Amygdala (tissue), 56 donors: ENCODE data around the gene ZNF830.
"Not testable (repeated sequence)": the region's sequence is repeated elsewhere in the genome, so short reads cannot be mapped to it uniquely, and the experiment has no call there.

ENCODE experiments used
- DNase-seq, 56 donors: peaks; one replicate each; lab custom pipeline; 2025; lab: John Stamatoyannopoulos, UW

The ZNF830 gene

GRCh38 chr17:34990921-34991365, 29.6 kb downstream of the ZNF830 start:
- DNase-seq: no peak

GRCh38 chr17:34991606-34992005, 30.3 kb downstream of the ZNF830 start:
- DNase-seq: no peak

- DNase-seq: no peak
Observed at GRCh38 chr17:34993031-34993430, 31.7 kb downstream of the ZNF830 start.

DNA sequence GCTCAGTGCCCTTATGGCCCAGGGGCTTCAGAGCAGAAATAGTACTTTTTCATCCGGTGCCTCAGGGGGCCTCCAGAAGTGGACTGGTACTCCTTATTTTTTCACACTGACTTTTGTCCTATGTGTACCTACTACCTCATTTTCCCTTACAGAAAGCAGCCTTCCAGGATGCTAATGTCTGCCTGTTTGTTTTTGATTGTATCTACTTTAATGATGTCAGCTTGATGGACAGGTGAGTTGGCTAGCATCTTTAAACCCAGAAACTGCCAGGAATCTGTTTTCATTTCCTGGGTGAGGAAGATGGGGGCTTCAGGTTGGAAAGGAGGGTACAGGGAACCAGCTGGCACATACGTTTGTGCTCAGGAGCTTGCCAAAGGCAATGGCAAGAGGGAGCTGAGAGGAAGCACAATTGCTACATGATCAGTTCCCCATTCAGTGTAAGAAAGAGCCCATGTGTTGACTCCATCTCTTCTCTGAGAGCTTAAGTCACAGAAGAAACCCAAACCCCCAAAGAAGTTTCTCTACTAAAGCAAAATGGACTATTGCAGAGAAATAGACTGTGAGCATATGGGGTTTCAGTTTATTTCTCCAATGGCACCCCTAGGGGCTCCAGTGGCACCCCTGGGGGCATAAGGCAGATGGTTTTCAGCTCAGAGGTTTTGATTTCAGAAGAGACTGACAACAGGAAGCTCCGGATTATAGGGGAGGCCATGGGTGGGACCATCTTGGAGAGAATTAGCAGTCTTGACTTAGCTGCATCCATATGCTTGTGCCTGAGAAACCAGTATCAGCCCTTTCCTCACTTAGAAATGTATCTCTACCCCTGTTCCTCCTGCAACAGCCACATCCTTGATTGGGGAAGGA, 35.3 kb downstream of the ZNF830 start:
- no peak for DNase-seq

- DNase-seq: peak in 1 of 56 donors; percentile 15
Observed at GRCh38 chr17:34997355-34997862, 36.1 kb downstream of the ZNF830 start.

DNA sequence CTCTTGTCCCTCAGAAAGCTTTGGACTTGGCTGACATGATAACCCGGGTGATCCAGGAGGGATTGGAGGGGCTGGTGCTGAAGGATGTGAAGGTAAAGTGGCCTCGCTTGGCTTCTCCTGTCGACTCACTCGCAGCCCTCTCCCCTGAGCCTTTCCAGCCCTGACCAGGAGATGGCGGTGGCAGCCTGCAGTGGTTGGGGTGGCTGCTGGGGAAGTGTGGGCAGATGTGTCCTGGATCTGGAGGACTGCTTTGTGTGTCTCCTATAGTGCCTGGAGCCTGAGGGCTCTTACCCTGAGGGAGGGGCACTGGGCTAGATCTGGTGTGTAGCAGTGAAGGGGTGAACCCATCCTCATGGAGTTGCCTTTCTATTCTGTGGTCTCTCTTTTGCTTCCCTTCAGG, 36.9 kb downstream of the ZNF830 start:
- peak in 54 of 56 donors; percentile 6 to 85 (median 56) for DNase-seq

- DNase-seq: no peak
Observed at GRCh38 chr17:34999456-34999855, 38.1 kb downstream of the ZNF830 start.

GRCh38 chr17:35000965-35001364, 39.6 kb downstream of the ZNF830 start:
- DNase-seq: not testable (repeated sequence)

DNA sequence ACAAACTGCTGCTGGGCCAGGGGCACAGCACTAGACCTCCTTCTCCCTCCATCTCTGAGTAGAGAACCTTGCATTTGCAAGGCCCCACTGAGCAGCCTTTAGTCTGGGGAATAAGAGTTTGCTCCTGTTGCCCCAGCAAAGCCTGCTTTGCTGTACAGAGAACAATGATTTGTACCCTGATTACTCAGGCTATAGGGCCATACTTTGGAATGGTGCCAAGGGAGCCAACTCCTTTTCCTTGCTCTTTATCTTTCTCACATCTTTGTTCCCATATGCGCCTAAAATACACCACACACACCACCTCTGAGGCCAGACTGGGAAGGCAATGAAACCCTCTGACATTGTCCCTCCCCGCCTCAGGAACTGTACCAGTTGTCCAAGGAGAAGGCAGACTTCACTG, 40.2 kb downstream of the ZNF830 start:
- no peak for DNase-seq

GRCh38 chr17:35002876-35003551, 41.7 kb downstream of the ZNF830 start:
- no peak for DNase-seq

GRCh38 chr17:35003778-35004177, 42.4 kb downstream of the ZNF830 start:
- DNase-seq: no peak

GRCh38 chr17:35006345-35006744, 45.0 kb downstream of the ZNF830 start:
- no peak for DNase-seq

DNA sequence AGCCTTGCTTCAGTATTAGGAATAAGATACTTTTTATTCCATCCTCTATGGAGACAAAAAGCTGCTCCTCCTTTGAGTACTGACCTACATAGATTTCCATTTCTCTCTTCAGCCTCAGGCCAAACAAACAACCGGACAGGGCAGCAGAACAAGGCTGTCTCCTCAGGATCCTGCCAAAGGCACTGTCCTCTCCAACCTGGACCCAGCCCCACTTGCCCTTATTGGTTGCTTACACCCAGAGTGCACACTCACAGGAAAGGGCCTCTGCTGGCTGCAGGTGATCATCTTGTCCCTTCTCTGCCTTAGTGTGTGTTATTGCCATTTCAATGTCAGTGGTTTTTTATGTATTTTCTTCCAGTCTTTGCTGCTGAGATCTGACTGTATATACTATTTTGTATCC, 45.6 kb downstream of the ZNF830 start:
- peak in 1 of 56 donors; percentile 11 for DNase-seq

DNA sequence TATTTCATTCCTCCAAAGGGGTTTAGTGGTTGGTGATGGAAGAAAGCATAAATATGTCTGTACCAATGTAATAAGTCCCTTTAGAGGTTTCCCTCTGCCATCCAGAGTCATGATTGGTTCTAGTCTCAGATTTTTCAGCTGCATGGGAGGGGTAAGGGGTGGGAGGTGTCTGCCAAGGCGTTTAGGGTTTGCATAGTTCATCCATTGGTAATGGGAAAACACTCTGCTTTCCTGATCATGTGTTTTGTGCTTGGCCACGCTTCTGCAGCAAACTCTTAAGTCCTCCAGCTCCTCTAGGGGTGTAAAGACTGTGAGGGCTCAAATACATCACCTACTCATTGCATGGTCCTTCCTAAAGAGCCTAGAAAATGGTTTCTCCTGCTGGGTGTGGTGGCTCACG, 48.8 kb downstream of the ZNF830 start:
- no peak for DNase-seq

- DNase-seq: no peak
Observed at GRCh38 chr17:35011671-35012216, 50.4 kb downstream of the ZNF830 start.
